Ishikawa (cell line): ENCODE measurements around the gene NUDT7.

Experiments used
- CEBPB ChIP-seq: IDR thresholded peaks from 2 replicates; pipeline ENCODE4 v1.6.1; 2012
- CREB1 ChIP-seq: IDR thresholded peaks from 2 replicates; pipeline ENCODE4 v1.6.1; 2012; ENCODE audit warnings: low read depth
- EGR1 ChIP-seq: IDR thresholded peaks from 2 replicates; pipeline ENCODE4 v1.6.1; 2012
- EP300 ChIP-seq: IDR thresholded peaks from 2 replicates; pipeline ENCODE4 v1.6.1; 2012; ENCODE audit warnings: borderline replicate concordance
- FOXM1 ChIP-seq: IDR thresholded peaks from 2 replicates; pipeline ENCODE4 v1.6.1; 2012; ENCODE audit warnings: low read depth, borderline replicate concordance
- MAX ChIP-seq: IDR thresholded peaks from 2 replicates; pipeline ENCODE4 v1.6.1; 2012
- NFIC ChIP-seq: IDR thresholded peaks from 2 replicates; pipeline ENCODE4 v1.6.1; 2012
- RAD21 ChIP-seq: IDR thresholded peaks from 2 replicates; pipeline ENCODE4 v1.6.1; 2012; ENCODE audit warnings: low read depth
- REST ChIP-seq: IDR thresholded peaks from 2 replicates; pipeline ENCODE4 v1.6.1; 2012; ENCODE audit warnings: low read depth, mild to moderate bottlenecking
- TAF1 ChIP-seq: IDR thresholded peaks from 2 replicates; pipeline ENCODE4 v1.6.1; 2012; ENCODE audit warnings: low read depth, mild to moderate bottlenecking
- TCF12 ChIP-seq: IDR thresholded peaks from 2 replicates; pipeline ENCODE4 v1.6.1; 2012; ENCODE audit warnings: low read depth
- TEAD4 ChIP-seq: IDR thresholded peaks from 2 replicates; pipeline ENCODE4 v1.6.1; 2012
- USF1 ChIP-seq: IDR thresholded peaks from 2 replicates; pipeline ENCODE4 v1.6.1; 2012
- YY1 ChIP-seq: IDR thresholded peaks from 2 replicates; pipeline ENCODE4 v1.6.1; 2012; ENCODE audit warnings: low read depth
- ZBTB7A ChIP-seq: IDR thresholded peaks from 2 replicates; pipeline ENCODE4 v1.6.1; 2012; ENCODE audit warnings: low read depth

NUDT7 gene

GRCh38 chr16:77785373-77785764, 63.1 kb downstream of the NUDT7 start:
- no peak for TF ChIP-seq TAF1
- TF ChIP-seq MAX, result no peak

GRCh38 chr16:77786186-77786847, 64.0 kb downstream of the NUDT7 start:
- TF ChIP-seq CEBPB, result no peak
- no peak for TF ChIP-seq NFIC
- no peak for TF ChIP-seq RAD21
- no peak for TF ChIP-seq TEAD4
- TF ChIP-seq USF1, result no peak
- no peak for TF ChIP-seq MAX
- TF ChIP-seq ZBTB7A, result no peak
- no peak for TF ChIP-seq CREB1
- no peak for TF ChIP-seq YY1
- no peak for TF ChIP-seq EGR1
- no peak for TF ChIP-seq FOXM1
- no peak for TF ChIP-seq EP300
- no peak for TF ChIP-seq REST
- no peak for TF ChIP-seq TAF1

GRCh38 chr16:77787452-77787851, 65.1 kb downstream of the NUDT7 start:
- no peak for TF ChIP-seq TAF1
- TF ChIP-seq RAD21, result no peak
- no peak for TF ChIP-seq USF1
- no peak for TF ChIP-seq EGR1

- TF ChIP-seq EGR1 (no peak), MAX (no peak), TEAD4 (no peak), FOXM1 (no peak), ZBTB7A (no peak), EP300 (no peak), TAF1 (no peak), REST (no peak), CREB1 (no peak), CEBPB (no peak), RAD21 (no peak), NFIC (no peak), TCF12 (no peak), YY1 (no peak), USF1 (no peak)
Observed at GRCh38 chr16:77788181-77789084, 66.1 kb downstream of the NUDT7 start, which contains the start of gene VAT1L. VAT1L (plus strand) TSS chr16:77788564; CDS start chr16:77788683, 119 bp downstream.
